GM19099 (cell line): ENCODE data around the gene SLC4A2.

Experiments
- POLR2A ChIP-seq: IDR thresholded peaks from 3 replicates; pipeline ENCODE4 v1.6.1; 2011; ENCODE audit warnings: low read depth; ENCODE audit not compliant: insufficient read length; ENCODE audit errors: extremely low read depth

SLC4A2 gene

DNA sequence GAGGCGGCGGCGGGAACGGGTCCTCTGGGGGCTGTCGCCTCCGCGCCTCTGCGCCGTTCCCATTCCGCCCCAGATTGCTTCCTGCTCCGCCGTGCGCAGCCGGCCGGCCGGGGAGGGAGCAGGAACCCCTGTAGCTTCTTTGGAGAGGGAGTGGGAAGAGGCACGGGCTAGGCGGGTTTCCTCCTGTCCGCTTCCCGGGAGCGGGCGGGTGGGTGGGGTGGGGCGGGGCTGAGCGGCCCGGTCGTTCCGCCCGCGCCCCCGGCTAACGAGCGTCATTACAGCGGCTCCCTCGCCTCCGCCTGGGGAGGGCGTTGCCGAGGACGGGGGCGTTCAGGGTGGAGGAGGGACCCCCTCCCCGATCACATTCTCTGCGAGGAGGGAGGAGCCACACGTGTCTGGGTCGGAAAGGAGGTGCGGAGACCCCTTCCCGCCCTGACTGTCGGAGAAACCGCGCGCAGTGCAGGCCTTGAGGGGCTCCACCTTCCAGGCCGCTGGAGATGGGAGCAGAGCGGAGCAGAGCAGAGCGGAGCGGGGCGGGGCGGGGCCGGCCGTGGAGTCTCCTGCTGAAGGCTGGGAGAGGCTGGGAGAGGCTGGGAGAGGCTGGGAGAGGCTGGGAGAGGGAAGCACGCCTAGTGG, 66.6 kb downstream of the SLC4A2 start:
- no peak for TF ChIP-seq POLR2A
